IMR-90 (cell line): ENCODE results near the gene FRAS1.

ENCODE experiments used
- CTCF ChIP-seq: conservative IDR thresholded peaks from 2 replicates; pipeline ENCODE4 v1.5.1; 2012; ENCODE audit warnings: mild to moderate bottlenecking, low read depth, low read length, improper control_type of control experiment
- FOS ChIP-seq: fragments of 150-350 bp; IDR thresholded peaks from 2 replicates; pipeline ENCODE4 v1.6.1; 2016; ENCODE audit warnings: low read depth, low read length
- MAZ ChIP-seq: IDR thresholded peaks from 2 replicates; pipeline ENCODE4 v1.6.1; 2012; ENCODE audit warnings: low read depth, mild to moderate bottlenecking, low read length, improper control_type of control experiment, moderate library complexity, borderline replicate concordance
- MXI1 ChIP-seq: IDR thresholded peaks from 2 replicates; pipeline ENCODE4 v1.6.1; 2012; ENCODE audit warnings: low read depth, mild to moderate bottlenecking, low read length, moderate library complexity, borderline replicate concordance
- NFE2L2 ChIP-seq: fragments of 150-350 bp; IDR thresholded peaks from 2 replicates; pipeline ENCODE4 v1.6.1; 2016; ENCODE audit warnings: low read depth, mild to moderate bottlenecking, low read length
- POLR2A ChIP-seq: IDR thresholded peaks from 2 replicates; pipeline ENCODE4 v1.6.1; 2012; ENCODE audit warnings: mild to moderate bottlenecking, low read depth, low read length
- RCOR1 ChIP-seq: IDR thresholded peaks from 2 replicates; pipeline ENCODE4 v1.6.1; 2012; ENCODE audit warnings: mild to moderate bottlenecking, low read length, improper control_type of control experiment; ENCODE audit not compliant: insufficient replicate concordance
- RFX5 ChIP-seq: IDR thresholded peaks from 2 replicates; pipeline ENCODE4 v1.8.0; 2012; ENCODE audit warnings: low read depth, mild to moderate bottlenecking, low read length, moderate library complexity

GRCh38 chr4:78566834-78567499 is 509.8 kb downstream of the FRAS1 start:
- TF ChIP-seq RCOR1 (no peak), FOS (no peak), CTCF (no peak), POLR2A (no peak), RFX5 (no peak), MAZ (no peak), MXI1 (no peak), NFE2L2 (no peak)
